Endometrial microvascular endothelial cells (primary cell): ENCODE results near the gene ZNF846. TPM values are rescaled to one million over a fixed set of nuclear protein-coding genes. Genes with fewer than 3 reads are reported as not detected.

Source experiments
- in situ Hi-C: cut with HindIII; loops from 2 replicates; pipeline ENCODE4 v1.10.0; 2017; ENCODE audit warnings: low sequenced_read_pairs, low pct_unique_long_range_greater_than_20kb; ENCODE audit errors: inconsistent ontology term
- total RNA-seq: library from RNA; depleted of rRNA; stranded (reverse); fragments of >200 nt; gene quantifications from one replicate; pipeline ENCODE4 v1.2.3, GENCODE V29; 2015; ENCODE audit errors: inconsistent ontology term

Gene ZNF846
- total RNA-seq, 1 donor from 2014 or later, result 6.5 TPM

- in situ Hi-C loops, result no loop called here
Observed at GRCh38 chr19:9705836-9706235, 62.7 kb downstream of the ZNF846 start.

GRCh38 chr19:9702186-9702585, 66.4 kb downstream of the ZNF846 start:
- in situ Hi-C loops, result no loop called here

Other genes with a start within 250 kb of the ZNF846 start
- 10.8 TPM for gene ZNF426, start 230.1 kb downstream of the ZNF846 start, total RNA-seq
- 28.7 TPM for gene ZNF121, start 184.2 kb downstream of the ZNF846 start, total RNA-seq
- 34.5 TPM for gene ZNF561, start 147.5 kb downstream of the ZNF846 start, total RNA-seq
- 21.8 TPM for gene ZNF562, start 93.6 kb downstream of the ZNF846 start, total RNA-seq
- 25.6 TPM for gene FBXL12, start 50.3 kb upstream of the ZNF846 start, total RNA-seq
- 738 TPM for gene UBL5, start 59.2 kb upstream of the ZNF846 start, total RNA-seq
- 134 TPM for gene PIN1, start 66.6 kb upstream of the ZNF846 start, total RNA-seq
- gene OLFM2, start 167.8 kb upstream of the ZNF846 start, total RNA-seq, result not detected
- gene COL5A3, start 241.8 kb upstream of the ZNF846 start, total RNA-seq, result 0.28 TPM
- not detected for gene RDH8, start 244.7 kb upstream of the ZNF846 start, total RNA-seq